ENCODE measurements around the gene PIEZO2.

DNA sequence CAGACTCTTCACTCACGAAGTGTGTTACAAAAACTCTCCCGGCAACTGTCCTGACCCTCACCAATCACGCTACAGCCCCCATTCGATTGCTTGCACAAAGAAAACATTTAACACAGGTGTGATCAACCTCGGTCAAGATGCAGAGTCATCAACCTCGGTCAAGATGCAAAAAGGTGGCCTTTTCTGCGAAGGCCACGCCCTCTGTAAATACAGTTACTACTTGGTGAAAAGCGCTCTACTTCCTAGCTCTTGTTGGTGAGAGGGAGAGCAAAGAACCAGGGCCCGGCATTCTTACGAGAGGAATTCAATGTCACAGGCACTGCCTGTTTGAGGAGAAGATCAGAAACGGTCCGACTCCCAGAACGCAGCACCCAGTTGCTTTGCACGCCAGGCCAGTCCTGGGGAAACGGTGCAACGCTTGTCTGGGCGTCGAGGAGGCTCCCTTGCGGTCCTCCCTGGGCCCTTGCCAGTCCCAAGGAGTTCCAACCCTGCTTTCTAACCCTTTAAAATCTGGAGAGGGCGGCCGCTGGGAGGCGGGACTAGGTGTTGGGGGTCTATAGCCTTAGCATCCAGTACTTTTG lies 1.9 kb downstream of the PIEZO2 start:
- TF ChIP-seq, protein P1, sequence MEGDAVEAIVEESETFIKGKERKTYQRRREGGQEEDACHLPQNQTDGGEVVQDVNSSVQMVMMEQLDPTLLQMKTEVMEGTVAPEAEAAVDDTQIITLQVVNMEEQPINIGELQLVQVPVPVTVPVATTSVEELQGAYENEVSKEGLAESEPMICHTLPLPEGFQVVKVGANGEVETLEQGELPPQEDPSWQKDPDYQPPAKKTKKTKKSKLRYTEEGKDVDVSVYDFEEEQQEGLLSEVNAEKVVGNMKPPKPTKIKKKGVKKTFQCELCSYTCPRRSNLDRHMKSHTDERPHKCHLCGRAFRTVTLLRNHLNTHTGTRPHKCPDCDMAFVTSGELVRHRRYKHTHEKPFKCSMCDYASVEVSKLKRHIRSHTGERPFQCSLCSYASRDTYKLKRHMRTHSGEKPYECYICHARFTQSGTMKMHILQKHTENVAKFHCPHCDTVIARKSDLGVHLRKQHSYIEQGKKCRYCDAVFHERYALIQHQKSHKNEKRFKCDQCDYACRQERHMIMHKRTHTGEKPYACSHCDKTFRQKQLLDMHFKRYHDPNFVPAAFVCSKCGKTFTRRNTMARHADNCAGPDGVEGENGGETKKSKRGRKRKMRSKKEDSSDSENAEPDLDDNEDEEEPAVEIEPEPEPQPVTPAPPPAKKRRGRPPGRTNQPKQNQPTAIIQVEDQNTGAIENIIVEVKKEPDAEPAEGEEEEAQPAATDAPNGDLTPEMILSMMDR (conservative IDR thresholded peaks at IDR 0.05; ENCODE audit: low read length): no peak
- TF ChIP-seq EZH2phosphoT487 (IDR thresholded peaks at IDR 0.05; ENCODE audit: borderline replicate concordance): no peak
